Ishikawa (cell line): Measurements from ENCODE around the gene MAPK6.

Source experiments
- CEBPB ChIP-seq: IDR thresholded peaks from 2 replicates; pipeline ENCODE4 v1.6.1; 2012
- CREB1 ChIP-seq: IDR thresholded peaks from 2 replicates; pipeline ENCODE4 v1.6.1; 2012; ENCODE audit warnings: low read depth
- EP300 ChIP-seq: IDR thresholded peaks from 2 replicates; pipeline ENCODE4 v1.6.1; 2012; ENCODE audit warnings: borderline replicate concordance
- FOXM1 ChIP-seq: IDR thresholded peaks from 2 replicates; pipeline ENCODE4 v1.6.1; 2012; ENCODE audit warnings: low read depth, borderline replicate concordance
- MAX ChIP-seq: IDR thresholded peaks from 2 replicates; pipeline ENCODE4 v1.6.1; 2012
- NFIC ChIP-seq: IDR thresholded peaks from 2 replicates; pipeline ENCODE4 v1.6.1; 2012
- RAD21 ChIP-seq: IDR thresholded peaks from 2 replicates; pipeline ENCODE4 v1.6.1; 2012; ENCODE audit warnings: low read depth
- REST ChIP-seq: IDR thresholded peaks from 2 replicates; pipeline ENCODE4 v1.6.1; 2012; ENCODE audit warnings: low read depth, mild to moderate bottlenecking
- TCF12 ChIP-seq: IDR thresholded peaks from 2 replicates; pipeline ENCODE4 v1.6.1; 2012; ENCODE audit warnings: low read depth
- YY1 ChIP-seq: IDR thresholded peaks from 2 replicates; pipeline ENCODE4 v1.6.1; 2012; ENCODE audit warnings: low read depth

GRCh38 chr15:51982013-51982769 lies 36.8 kb upstream of the MAPK6 start:
- no peak for TF ChIP-seq CEBPB
- peak; percentile 79 for TF ChIP-seq RAD21
- TF ChIP-seq REST = no peak
- TF ChIP-seq MAX = no peak
- TF ChIP-seq NFIC = no peak
- TF ChIP-seq YY1 = no peak
- no peak for TF ChIP-seq TCF12
- TF ChIP-seq EP300 = no peak
- TF ChIP-seq CREB1 = no peak
- no peak for TF ChIP-seq FOXM1
